ENCODE measurements around the gene CFB.
"Not testable (repeated sequence)": the region's sequence is repeated elsewhere in the genome, so short reads cannot be mapped to it uniquely, and the experiment has no call there.

Gene CFB

DNA sequence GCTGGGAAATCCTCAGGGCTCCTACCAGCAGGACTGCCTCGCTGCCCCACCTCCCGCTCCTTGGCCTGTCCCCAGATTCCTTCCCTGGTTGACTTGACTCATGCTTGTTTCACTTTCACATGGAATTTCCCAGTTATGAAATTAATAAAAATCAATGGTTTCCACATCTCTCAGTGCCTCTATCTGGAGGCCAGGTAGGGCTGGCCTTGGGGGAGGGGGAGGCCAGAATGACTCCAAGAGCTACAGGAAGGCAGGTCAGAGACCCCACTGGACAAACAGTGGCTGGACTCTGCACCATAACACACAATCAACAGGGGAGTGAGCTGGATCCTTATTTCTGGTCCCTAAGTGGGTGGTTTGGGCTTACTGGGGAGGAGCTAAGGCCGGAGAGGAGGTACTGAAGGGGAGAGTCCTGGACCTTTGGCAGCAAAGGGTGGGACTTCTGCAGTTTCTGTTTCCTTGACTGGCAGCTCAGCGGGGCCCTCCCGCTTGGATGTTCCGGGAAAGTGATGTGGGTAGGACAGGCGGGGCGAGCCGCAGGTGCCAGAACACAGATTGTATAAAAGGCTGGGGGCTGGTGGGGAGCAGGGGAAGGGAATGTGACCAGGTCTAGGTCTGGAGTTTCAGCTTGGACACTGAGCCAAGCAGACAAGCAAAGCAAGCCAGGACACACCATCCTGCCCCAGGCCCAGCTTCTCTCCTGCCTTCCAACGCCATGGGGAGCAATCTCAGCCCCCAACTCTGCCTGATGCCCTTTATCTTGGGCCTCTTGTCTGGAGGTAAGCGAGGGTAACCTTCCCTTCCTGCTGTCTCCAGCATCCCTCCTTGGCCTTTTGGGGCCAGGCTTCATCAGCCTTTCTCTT lies at the start of gene CFB:
CFB (plus strand) TSS at position 589 of the 863 bp plus-strand sequence; CDS start at position 716, 127 bp downstream.
- no peak for FAIRE-seq

DNA sequence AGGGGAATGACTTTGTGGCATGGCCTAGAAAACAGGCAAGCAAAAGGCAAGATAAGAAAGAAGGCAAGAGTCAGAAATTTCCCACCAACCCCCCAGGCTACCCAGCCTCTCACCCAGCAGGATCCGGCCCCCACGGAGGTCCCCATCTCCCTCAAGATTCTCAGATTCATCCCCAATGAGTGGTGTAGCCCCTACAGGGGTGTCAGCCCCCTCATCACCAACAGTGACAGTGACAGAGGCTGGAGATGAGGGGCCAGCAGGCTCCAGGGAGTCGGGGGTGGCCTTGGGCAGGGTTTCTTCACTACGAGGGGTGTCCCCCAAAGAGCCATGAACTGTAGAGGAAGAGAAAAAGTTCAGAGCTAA lies 49.4 kb upstream of the CFB start:
- FAIRE-seq = no peak

DNA sequence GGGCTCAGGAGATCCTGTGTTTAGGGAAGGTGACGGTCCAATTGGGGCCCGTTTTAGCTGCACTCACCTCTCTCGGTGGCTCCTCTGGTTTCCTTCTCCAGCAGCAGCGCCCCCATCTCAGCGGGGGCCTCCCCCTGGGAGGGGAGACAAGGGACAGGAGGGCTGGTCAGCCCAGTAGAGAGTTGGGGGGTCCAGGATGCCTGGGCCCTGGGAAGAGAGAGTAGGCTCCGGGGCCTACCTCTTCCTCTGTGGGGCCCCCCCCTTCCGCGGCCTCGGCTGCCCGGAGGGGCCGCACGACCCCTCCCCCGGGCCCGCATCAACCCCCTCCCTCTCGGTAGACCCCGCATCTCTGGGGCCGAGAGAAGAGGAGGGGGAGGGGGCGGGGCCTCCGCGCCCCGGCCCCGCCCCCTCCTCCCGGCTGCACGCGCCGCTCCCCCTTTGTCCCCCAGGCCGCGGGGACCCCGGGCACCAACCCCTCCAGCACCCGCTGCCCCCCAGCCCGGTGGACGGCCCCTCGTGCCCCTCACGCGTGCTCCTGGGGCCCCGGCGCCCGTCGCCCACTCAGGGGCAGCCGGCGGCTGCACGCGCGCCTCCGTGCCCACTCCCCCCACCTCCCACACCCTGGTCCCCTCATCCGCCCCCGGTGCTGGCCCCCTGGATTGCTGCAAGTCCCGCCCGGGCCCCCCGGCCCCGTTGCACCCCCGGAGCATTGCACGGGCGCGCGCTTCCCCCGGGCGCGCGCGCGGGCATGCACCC lies 48.9 kb upstream of the CFB start:
- FAIRE-seq = no peak

DNA sequence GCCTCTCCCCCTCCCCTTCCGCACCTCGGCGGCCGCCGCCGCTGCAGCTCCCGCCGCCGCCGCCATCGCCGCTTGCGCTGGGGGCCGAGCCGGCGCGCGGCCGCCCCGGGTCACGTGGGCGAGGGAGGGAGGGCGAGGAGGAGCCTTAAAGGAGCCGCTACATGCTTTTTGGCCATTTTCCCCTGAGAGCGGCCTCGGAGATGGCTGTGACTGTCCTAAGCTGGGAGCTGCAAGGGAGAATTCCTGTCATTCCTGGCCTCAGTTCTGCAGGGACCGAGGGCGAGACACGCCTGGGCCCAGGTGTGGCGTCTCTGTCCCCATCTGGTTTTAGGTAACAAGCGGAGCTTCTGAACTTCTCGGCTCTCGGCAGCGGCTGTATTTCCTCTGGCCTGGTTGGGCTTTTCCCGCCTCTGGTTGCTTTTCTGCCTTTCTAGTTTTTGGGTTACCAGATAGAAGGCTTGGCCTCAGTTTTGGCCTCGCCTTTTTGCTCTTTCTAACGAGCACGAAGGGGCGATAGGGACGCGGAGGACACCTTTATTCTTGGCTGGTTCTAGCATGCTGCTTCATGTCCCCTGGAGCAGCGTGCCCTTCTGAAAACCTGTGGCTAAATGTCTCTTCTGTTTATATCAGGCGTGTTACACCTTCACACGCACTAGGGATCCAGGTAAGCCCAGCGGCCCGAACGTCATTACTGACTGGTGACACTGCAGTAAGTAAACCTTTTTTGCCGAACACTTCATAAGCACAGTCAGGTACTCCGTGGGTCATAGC lies 48.1 kb upstream of the CFB start, which contains the start of gene EHMT2:
EHMT2 (minus strand) TSS at position 87 of the 771 bp plus-strand sequence; CDS start at position 66, 21 bp downstream.
- FAIRE-seq = no peak

- FAIRE-seq = no peak
These were observed 47.4 kb upstream of the CFB start for GRCh38 chr6:31898383-31899011.

- no peak for FAIRE-seq
These were observed 46.7 kb upstream of the CFB start for GRCh38 chr6:31899215-31899614.

DNA sequence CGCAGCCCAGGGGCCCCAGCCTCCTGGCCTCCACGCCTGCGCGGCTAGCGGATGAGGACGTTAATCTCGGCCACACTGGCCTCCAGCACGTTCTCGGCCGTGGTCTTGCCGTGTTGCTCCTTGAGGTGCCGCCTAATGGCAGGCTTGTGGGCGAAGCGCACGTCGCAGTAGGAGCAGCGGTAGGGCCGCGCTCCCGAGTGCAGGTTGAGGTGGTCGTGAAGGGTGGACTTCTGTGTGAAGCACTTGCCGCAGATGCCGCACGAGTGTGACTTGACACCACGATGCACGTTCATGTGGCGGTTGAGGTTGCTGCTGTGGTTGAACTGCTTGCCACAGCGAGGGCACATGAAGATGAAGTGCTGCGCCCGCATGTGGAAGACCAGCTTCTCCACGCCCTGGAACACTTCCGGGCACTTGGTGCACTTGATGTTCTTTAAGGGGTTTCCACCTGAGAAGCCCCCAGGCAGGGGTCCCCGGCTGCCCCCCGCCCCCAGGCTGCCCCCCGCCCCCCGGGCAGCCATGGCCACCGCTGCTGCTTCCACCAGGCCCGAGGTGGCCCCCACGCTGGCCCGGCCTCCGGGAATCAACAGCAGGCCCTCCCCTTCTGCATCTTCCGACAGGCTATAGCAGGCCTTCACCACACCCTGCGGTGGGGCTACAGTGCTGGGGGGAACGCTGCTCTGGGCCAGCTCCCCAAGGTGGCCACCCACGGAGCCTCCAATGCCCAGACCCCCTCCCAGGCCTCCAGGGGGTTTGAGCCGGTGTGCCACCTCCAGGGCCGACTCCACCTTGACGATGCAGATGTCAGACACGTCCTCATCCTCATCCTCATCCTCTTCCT lies 45.8 kb upstream of the CFB start:
- FAIRE-seq = no peak

- no peak for FAIRE-seq
These were observed 44.9 kb upstream of the CFB start for GRCh38 chr6:31900917-31901414.

GRCh38 chr6:31901415-31901952 lies 44.4 kb upstream of the CFB start:
- no peak for FAIRE-seq

- FAIRE-seq = no peak
These were observed 43.8 kb upstream of the CFB start, which contains the start of gene ZBTB12 for GRCh38 chr6:31901953-31902643. TSS of gene ZBTB12 (minus strand) at chr6:31902086. CDS start at chr6:31901305, 781 bp downstream.

DNA sequence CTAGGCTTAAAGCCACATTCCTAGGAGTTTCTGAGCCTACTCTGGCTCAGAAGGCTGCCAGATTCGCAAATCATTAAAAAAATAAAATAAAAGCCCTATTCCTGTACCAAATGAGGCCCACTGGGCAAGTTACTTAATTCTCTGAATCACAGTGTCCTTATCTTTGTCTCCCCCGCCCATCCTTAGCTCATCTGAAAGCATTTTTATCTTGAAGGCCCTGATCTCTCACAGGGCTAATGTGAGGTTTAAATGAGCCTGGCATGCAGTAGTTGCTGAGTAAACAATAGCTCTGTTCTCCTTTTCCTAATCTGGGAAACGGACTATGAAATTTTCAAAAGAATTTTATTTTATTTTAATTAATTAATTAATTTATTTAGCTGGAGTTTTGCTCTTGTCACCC lies 41.9 kb upstream of the CFB start:
- no peak for FAIRE-seq

GRCh38 chr6:31905041-31905440 lies 40.9 kb upstream of the CFB start:
- no peak for FAIRE-seq

DNA sequence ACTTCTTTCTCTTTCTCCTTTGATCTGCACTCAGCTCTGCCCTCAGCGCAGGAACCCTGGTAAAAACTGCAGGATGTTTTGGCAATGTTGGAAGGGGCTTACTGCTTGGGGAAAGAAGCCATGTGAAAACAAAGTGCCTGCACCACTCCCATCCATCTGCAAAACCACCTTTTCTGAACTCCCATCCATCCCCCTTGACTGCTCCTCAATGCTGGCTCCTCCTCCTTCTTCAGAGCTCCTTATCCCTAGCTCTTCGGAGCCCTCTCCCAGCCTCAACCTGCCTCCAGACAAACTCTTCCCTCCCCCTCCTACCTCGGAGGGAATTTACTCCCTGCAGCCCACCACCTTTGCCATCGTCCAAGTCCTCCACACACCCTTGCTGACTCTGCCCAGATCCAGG lies 39.8 kb upstream of the CFB start:
- no peak for FAIRE-seq

- not testable (repeated sequence) for FAIRE-seq
These were observed 39.2 kb upstream of the CFB start for GRCh38 chr6:31906727-31907126.

GRCh38 chr6:31907158-31907813 lies 38.6 kb upstream of the CFB start:
- FAIRE-seq = no peak

DNA sequence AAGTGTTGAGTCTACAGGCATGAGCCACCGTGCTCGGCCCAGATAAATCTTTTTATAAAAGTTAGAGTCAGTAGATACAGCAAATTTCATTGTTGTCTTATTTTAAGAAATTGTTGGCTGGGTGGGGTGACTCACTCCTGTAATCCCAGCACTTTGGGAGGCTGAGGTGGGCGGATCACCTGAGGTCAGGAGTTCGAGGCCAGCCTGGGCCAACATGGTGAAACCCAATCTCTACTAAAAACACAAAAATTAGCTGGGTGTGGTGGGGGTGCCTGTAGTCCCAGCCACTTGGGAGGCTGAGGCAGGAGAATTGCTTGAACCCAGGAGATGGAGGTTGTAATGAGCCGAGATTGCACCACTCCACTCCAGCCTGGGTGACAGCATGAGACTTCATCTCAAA lies 37.6 kb upstream of the CFB start:
- not testable (repeated sequence) for FAIRE-seq

DNA sequence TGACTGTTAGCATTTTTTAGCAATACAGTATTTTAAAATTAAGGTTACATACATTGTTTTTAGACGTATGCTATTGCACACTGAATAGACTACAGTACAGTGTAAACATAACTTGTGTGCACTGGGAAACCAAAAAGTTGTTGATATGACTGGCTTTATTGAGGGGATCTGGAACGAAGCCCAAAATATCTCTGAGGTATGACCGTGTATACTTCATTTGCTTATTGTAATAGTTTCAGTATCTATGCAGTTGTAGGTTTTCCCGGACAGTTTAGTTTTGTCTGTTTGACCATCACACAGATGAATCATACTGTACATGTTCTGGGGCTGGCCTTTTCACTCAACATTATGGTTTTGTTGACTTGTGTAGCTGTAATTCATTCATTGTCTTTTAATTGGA lies 37.1 kb upstream of the CFB start:
- FAIRE-seq = no peak

- not testable (repeated sequence) for FAIRE-seq
These were observed 36.6 kb upstream of the CFB start for GRCh38 chr6:31909298-31909697.

GRCh38 chr6:31911826-31912585 lies 33.9 kb upstream of the CFB start:
- no peak for FAIRE-seq
